Stimulated activated CD4-positive, alpha-beta T cell treated with anti-CD3 and anti-CD28 coated beads, Interleukin-12 subunit alpha, Interleukin-12 subunit beta, amount 100 ng/mL, for 24 hours (primary cell): ENCODE results near the gene PLEKHG2.
A peak's percentile ranks its signal among the peaks of the same experiment; 100 is the strongest.
"Not testable (repeated sequence)": the region's sequence is repeated elsewhere in the genome, so short reads cannot be mapped to it uniquely, and the experiment has no call there.

Source experiments
- DNase-seq, 2 experiments: peaks; one replicate each; pipeline ENCODE4 v3.0.0-alpha.2; 2020; ENCODE audit warnings: low read depth in 2 of 2

PLEKHG2 gene

GRCh38 chr19:39445196-39446111 lies 33.0 kb downstream of the PLEKHG2 start, which contains the start of gene SUPT5H:
TSS of gene SUPT5H (plus strand) at chr19:39445582. CDS start at chr19:39445891, 309 bp downstream.
- peak; percentile 94 to 96 for DNase-seq

GRCh38 chr19:39446365-39447084 lies 34.1 kb downstream of the PLEKHG2 start:
- DNase-seq = no peak

GRCh38 chr19:39448271-39448670 lies 35.8 kb downstream of the PLEKHG2 start:
- no peak for DNase-seq

- no peak for DNase-seq
Observed at GRCh38 chr19:39449116-39449797, 36.8 kb downstream of the PLEKHG2 start.

DNA sequence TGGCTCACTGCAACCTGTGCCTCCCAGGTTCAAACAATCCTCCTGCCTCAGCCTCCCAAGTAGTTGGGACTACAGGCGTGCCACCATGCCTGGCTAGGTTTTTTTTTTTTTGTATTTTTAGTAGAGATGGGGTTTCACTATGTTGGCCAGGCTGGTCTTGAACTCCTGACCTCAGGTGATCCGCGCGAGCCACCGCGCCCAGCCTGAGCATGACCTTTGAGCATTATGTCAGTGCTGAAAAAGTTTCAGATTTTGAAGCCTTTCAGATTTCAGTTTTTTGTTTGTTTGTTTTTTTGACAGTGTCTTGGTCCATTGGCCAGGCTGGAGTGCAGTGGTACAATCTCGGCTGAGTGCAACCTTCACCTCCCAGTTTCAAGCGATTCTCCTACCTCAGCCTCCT lies 38.8 kb downstream of the PLEKHG2 start:
- not testable (repeated sequence) for DNase-seq

GRCh38 chr19:39463403-39463802 lies 50.9 kb downstream of the PLEKHG2 start:
- DNase-seq = no peak

- DNase-seq = no peak
Observed at GRCh38 chr19:39465956-39466747, 53.7 kb downstream of the PLEKHG2 start.

DNA sequence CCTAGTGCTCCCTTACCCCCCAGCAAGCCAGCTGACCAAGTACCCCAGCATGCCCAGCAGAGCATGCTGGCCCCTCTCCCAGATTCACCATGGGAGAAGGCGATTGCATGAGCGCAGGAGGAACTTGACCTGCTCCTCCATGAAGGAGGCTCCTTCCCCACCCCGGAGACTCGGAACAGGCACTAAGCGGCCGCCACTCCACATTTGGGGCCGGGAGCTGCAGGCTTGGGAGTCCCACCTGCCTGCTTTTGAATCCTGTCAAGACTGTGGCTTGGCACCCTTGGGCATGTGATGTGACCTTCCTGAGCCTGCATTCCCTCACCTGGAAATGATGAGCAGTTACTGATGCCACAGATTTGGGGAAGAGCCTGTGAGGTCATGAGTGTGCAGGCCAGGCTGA lies 55.5 kb downstream of the PLEKHG2 start:
- DNase-seq = no peak

DNA sequence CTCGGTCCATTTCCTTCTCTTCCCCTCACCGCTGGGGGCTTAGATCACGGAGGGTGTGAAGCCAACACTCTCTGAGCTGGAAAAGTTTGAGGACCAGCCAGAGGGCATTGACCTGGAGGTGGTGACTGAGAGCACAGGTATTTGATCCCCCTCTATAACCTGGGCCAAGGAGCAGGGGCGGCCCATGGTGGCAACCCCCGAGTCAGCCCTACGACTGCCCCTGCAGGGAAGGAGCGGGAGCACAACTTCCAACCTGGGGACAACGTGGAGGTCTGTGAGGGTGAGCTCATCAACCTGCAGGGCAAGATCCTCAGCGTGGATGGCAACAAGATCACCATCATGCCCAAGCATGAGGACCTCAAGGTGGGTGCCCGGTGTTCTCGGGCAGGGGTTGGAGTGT lies 56.6 kb downstream of the PLEKHG2 start:
- DNase-seq = no peak

DNA sequence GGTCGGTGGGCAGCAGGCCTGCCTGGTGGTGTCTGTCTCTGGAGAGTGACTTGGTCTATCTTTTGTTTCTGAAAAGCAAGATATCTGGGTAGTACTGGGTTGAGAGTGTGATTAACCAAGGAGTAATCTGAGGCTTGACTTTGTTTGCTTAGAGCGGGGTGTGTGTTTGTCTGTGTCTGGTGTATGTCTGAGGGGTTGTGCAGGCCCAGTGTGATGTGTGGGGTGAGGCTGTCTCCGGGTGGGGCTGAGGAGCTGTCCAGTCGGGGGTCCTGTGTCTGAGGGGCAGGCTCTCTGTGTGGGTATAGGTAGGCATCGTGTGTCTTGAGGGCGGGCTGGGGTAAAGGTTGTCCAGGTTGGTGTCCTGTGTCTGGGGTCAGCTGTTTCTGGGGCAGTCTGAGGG lies 57.1 kb downstream of the PLEKHG2 start:
- DNase-seq = no peak

GRCh38 chr19:39470724-39471339 lies 58.4 kb downstream of the PLEKHG2 start:
- no peak for DNase-seq

DNA sequence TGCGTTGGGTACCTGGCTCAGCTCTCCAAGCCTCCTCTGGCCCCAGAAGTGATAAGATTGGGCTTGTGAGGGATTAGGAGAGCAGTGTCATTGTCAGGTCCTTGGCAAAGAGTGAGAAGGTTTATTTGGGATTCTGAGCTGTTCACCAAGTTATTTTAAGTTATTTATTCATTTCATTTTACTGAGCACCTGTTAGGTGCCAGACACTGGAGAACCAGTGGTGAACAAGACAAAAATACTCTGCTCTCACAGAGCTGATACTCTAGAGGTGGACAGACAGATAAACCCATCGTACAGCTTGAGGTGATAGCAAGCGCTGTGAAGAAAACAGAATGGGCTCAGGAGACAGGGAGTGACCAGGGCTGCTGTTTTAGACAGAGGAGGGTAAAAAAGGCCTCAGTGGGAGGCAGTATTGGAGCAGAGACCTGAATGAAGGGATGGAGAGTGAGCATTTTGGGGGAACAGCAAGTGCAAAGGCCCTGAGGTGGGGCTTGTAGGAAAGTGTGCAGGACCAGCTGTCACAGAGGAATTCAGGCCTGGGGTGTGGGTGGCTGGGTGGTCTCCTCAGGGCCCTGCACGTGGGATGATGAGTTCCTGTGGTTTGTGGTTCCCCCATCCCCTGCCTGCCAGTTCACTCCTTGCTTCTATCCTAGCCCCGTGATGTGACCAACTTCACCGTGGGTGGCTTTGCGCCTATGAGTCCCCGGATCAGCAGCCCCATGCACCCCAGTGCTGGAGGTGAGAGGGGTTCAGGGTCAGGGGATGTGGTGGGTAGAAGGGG lies 59.5 kb downstream of the PLEKHG2 start:
- DNase-seq = no peak

GRCh38 chr19:39472746-39473442 lies 60.4 kb downstream of the PLEKHG2 start:
- DNase-seq = no peak

- no peak for DNase-seq
Observed at GRCh38 chr19:39473443-39473960, 61.0 kb downstream of the PLEKHG2 start.

DNA sequence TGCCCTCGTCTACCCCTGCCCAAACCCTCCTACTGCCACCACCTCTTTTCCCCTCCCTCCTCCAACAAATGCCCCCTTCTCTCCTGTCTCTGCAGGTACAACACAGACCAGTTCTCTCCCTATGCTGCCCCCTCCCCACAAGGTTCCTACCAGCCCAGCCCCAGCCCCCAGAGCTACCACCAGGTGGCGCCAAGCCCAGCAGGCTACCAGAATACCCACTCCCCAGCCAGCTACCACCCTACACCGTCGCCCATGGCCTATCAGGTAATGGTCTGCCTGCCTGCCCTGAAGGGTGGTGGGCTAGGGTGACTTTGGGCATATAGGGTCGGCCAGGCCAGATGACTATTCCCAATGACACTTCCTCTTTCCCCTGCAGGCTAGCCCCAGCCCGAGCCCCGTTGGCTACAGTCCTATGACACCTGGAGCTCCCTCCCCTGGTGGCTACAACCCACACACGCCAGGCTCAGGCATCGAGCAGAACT lies 61.7 kb downstream of the PLEKHG2 start:
- peak; percentile 43 to 70 for DNase-seq

DNA sequence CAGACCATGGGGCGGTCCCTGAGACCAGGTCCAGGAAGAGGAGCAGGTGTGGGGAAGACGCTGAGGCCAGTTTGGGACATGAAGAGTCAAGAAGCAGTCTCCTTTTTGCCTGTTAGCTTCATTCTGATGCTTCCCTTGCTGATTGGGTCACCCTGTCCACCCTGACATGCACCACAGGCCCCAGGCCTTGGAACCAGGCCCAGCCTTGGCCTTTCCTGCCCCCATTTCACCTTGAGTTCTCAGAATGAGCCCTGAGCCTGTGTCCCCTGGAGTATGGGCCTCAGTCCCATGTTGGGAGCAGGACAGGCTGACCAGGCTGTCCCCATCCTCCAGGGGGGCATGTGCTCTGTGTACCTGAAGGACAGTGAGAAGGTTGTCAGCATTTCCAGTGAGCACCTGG lies 63.3 kb downstream of the PLEKHG2 start:
- DNase-seq = no peak
